Measurements from ENCODE around the gene EML4.

Gene EML4

DNA sequence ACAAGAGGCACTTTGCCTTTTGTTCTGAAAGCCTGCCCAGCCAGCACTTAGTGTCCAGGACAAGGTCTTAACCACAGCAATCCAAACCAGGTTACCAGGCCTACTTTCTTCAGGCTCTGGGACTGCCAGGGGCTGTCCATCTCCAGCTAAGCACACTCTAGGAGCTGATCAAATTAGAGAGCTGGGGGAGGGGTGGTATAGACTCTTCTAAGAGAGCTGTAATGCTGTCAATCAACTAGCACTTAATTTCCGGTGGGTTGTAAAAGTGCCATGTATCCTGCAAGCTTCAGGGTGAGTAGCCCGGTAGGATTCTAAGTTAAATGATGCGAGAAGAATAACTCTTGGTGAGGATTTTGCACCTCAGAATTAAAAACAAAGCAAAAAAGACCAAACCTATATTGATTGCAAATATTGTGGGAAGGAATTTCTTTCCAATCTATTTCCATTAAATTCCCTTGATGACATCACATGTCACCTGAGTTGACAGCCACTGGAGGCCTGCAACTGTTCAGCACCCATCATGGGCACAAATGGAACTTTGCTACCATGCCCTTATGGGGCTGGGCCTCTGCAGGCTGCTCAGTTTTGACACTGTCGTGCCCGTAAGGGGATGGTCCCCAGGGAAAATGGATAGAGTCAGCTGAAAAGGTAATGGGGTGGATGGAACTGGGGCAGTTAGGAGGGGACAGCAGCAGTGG lies 200.5 kb downstream of the EML4 start:
- Histone ChIP-seq H3K27ac (replicated peaks) (no peak overlapping the region), H3K27me3 (ENCODE audit: insufficient read depth, poor library complexity, severe bottlenecking) (no peaks in the 10 kb centered on the region), H3K4me3 (replicated peaks; ENCODE audit: insufficient read depth, low read length) (no peak overlapping the region)
- no peak for DNase-seq (ENCODE audit: low read depth in 1 of 2, low spot score in 1 of 2)
- TF ChIP-seq REST (IDR thresholded peaks at IDR 0.05; ENCODE audit: insufficient replicate concordance, low read depth), result no peak
- TF ChIP-seq POLR2AphosphoS5 (IDR thresholded peaks at IDR 0.05; ENCODE audit: low read depth), result no peak

DNA sequence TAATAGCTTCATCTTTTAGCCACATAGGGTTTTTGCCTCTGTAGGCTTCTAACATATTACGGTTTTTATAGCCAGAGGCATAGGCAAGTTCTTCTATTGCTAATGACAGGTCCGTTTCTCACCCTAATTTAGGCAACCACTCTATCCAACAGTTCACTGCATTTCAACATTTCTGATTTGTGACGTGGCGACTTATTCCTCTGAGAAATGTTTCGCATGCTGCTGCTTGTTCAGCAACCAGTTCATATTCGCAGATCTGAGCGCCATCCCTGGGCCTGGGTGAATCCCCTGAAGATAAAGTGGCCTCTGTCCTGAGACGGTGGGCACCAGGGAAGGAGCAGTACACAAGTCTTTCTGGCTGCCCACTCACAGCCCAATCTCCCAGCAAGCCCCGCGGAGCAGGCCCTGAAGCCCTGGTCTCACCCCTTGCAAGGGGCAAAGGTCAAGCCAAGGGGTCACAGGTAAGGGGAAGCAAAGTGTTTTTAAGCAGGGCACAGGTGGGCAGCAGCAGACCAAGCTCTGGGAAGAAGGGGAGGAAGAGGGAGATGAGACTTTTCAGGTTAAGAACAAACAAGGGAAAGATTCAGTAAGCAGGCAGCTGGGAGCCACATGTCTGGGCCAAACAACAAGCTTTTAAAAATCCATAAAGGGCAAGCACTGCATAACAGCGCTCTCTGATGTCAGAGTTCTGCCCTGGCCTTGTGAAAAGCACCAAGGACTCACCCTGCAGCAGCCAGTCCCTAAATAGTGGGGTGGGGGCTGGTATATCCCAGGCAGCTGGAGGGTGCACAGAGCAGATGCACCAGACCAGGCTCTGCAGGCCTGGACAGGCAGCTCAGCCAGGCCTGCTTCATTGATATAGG lies 202.7 kb downstream of the EML4 start:
- DNase-seq (ENCODE audit: low read depth in 1 of 2, low spot score in 1 of 2), result no peak
- Histone ChIP-seq H3K27ac (replicated peaks) (no peak overlapping the region), H3K27me3 (ENCODE audit: insufficient read depth, poor library complexity, severe bottlenecking) (no peaks in the 10 kb centered on the region), H3K4me3 (replicated peaks; ENCODE audit: insufficient read depth, low read length) (no peak overlapping the region)
- TF ChIP-seq GABPA (IDR thresholded peaks at IDR 0.05; ENCODE audit: low read depth) (no peak), SPI1 (IDR thresholded peaks at IDR 0.05; ENCODE audit: borderline replicate concordance, low read depth) (no peak), REST (IDR thresholded peaks at IDR 0.05; ENCODE audit: insufficient replicate concordance, low read depth) (no peak), CTCF (IDR thresholded peaks at IDR 0.05; ENCODE audit: insufficient read depth, low read length) (no peak), POLR2AphosphoS5 (IDR thresholded peaks at IDR 0.05; ENCODE audit: low read depth) (no peak)

GRCh38 chr2:42372474-42373200 lies 203.5 kb downstream of the EML4 start:
- Histone ChIP-seq H3K27me3 (ENCODE audit: insufficient read depth, poor library complexity, severe bottlenecking) (no peaks in the 10 kb centered on the region), H3K4me3 (replicated peaks; ENCODE audit: insufficient read depth, low read length) (no peak overlapping the region), H3K27ac (replicated peaks) (no peak overlapping the region)
- no peak for DNase-seq (ENCODE audit: low read depth in 1 of 2, low spot score in 1 of 2)
- TF ChIP-seq GABPA (IDR thresholded peaks at IDR 0.05; ENCODE audit: low read depth) (no peak), SPI1 (IDR thresholded peaks at IDR 0.05; ENCODE audit: borderline replicate concordance, low read depth) (no peak), CTCF (IDR thresholded peaks at IDR 0.05; ENCODE audit: insufficient read depth, low read length) (no peak), POLR2AphosphoS5 (IDR thresholded peaks at IDR 0.05; ENCODE audit: low read depth) (no peak), REST (IDR thresholded peaks at IDR 0.05; ENCODE audit: insufficient replicate concordance, low read depth) (no peak)
